ENCODE data around the gene TGM2.

Gene TGM2

GRCh38 chr20:38180781-38181180 is 15.7 kb upstream of the TGM2 start:
- POLR2A ChIA-PET = interaction anchor here (0.8 to 1.7 kb wide), 2 partner anchors 131 to 147 kb away, joined by 6 read pairs; partner anchors contain the start of genes RPRD1B and TTI1
- 0 out of 2 replicates have a peak, but pooled peaks have one; percentile 8 for TF ChIP-seq EGR2 (tag by site-specific recombination; IDR thresholded peaks at IDR 0.05; ENCODE audit: low read depth)
- TF ChIP-seq, protein P1, sequence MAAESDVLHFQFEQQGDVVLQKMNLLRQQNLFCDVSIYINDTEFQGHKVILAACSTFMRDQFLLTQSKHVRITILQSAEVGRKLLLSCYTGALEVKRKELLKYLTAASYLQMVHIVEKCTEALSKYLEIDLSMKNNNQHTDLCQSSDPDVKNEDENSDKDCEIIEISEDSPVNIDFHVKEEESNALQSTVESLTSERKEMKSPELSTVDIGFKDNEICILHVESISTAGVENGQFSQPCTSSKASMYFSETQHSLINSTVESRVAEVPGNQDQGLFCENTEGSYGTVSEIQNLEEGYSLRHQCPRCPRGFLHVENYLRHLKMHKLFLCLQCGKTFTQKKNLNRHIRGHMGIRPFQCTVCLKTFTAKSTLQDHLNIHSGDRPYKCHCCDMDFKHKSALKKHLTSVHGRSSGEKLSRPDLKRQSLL (tag by site-specific recombination; IDR thresholded peaks at IDR 0.05) = no peak
- Histone ChIP-seq H3K4me3 (ENCODE audit: low read depth, low read length) (no peak overlapping the region), H3K27ac (ENCODE audit: extremely low read depth, low read depth, low read length) (no peak overlapping the region), H3K9me3 (ENCODE audit: control insufficient read depth, insufficient read depth, low read depth, low read length) (no peaks in the 10 kb centered on the region), H3K36me3 (ENCODE audit: control insufficient read depth in 2 of 2, insufficient read depth in 1 of 2, low read length in 2 of 2) (no peaks in the 10 kb centered on the region), H3K4me1 (ENCODE audit: control insufficient read depth, insufficient read depth, low read length) (peaks cover 4% of the 10 kb centered on the region; the same call in 1 of the 2 replicates)
- CTCF ChIA-PET = interaction anchor here (0.7 to 1.6 kb wide), 2 partner anchors 11 to 41 kb away, joined by 3 to 8 read pairs; no protein-coding TSS in a partner anchor

- TF ChIP-seq SP3 (tag by site-specific recombination; IDR thresholded peaks at IDR 0.05) (no peak), ZNF660 (tag by site-specific recombination; IDR thresholded peaks at IDR 0.05) (no peak), ZNF658 (tag by site-specific recombination; IDR thresholded peaks at IDR 0.05) (no peak), ZNF645 (tag by site-specific recombination; IDR thresholded peaks at IDR 0.05) (no peak), ZNF175 (tag by site-specific recombination; IDR thresholded peaks at IDR 0.05) (no peak), ZNF518A (tag by site-specific recombination; conservative IDR thresholded peaks at IDR 0.05; ENCODE audit: low read depth) (no peak), ZNF837 (tag by site-specific recombination; IDR thresholded peaks at IDR 0.05) (no peak), ZNF214 (tag by site-specific recombination; IDR thresholded peaks at IDR 0.05; ENCODE audit: borderline replicate concordance) (no peak), ZNF416 (tag by site-specific recombination; IDR thresholded peaks at IDR 0.05) (no peak), ZNF302 (tag by site-specific recombination; IDR thresholded peaks at IDR 0.05; ENCODE audit: low read depth) (no peak), ZNF2 (tag by site-specific recombination; IDR thresholded peaks at IDR 0.05) (no peak), GLIS1 (tag by site-specific recombination; IDR thresholded peaks at IDR 0.05) (no peak)
- TF ChIP-seq, protein P2, sequence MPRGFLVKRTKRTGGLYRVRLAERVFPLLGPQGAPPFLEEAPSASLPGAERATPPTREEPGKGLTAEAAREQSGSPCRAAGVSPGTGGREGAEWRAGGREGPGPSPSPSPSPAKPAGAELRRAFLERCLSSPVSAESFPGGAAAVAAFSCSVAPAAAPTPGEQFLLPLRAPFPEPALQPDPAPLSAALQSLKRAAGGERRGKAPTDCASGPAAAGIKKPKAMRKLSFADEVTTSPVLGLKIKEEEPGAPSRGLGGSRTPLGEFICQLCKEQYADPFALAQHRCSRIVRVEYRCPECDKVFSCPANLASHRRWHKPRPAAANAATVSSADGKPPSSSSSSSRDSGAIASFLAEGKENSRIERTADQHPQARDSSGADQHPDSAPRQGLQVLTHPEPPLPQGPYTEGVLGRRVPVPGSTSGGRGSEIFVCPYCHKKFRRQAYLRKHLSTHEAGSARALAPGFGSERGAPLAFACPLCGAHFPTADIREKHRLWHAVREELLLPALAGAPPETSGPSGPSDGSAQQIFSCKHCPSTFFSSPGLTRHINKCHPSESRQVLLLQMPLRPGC (tag by site-specific recombination; IDR thresholded peaks at IDR 0.05) = no peak
- Histone ChIP-seq H3K4me1 (ENCODE audit: control insufficient read depth, insufficient read depth, low read length) (peaks cover 4% of the 10 kb centered on the region; the same call in 1 of the 2 replicates), H3K27ac (ENCODE audit: extremely low read depth, low read depth, low read length) (no peak overlapping the region), H3K4me3 (ENCODE audit: low read depth, low read length) (no peak overlapping the region), H3K36me3 (ENCODE audit: control insufficient read depth in 2 of 2, insufficient read depth in 1 of 2, low read length in 2 of 2) (no peaks in the 10 kb centered on the region), H3K9me3 (ENCODE audit: control insufficient read depth, insufficient read depth, low read depth, low read length) (no peaks in the 10 kb centered on the region)
- CTCF ChIA-PET = interaction anchor here (0.6 kb wide), 1 partner anchor 15 kb away, joined by 3 read pairs; the partner anchor contains the start of gene TGM2
- POLR2A ChIA-PET = no interaction called here
Measured at GRCh38 chr20:38179846-38180245, 14.8 kb upstream of the TGM2 start.
